ENCODE results near the gene ATP6AP1. TPM values are rescaled to one million over a fixed set of nuclear protein-coding genes. Genes with fewer than 3 reads are reported as not detected.

Gene ATP6AP1
- total RNA-seq, 4 donors from 2014 or later: 33.6 to 94.5 (median 43.9) TPM

DNA sequence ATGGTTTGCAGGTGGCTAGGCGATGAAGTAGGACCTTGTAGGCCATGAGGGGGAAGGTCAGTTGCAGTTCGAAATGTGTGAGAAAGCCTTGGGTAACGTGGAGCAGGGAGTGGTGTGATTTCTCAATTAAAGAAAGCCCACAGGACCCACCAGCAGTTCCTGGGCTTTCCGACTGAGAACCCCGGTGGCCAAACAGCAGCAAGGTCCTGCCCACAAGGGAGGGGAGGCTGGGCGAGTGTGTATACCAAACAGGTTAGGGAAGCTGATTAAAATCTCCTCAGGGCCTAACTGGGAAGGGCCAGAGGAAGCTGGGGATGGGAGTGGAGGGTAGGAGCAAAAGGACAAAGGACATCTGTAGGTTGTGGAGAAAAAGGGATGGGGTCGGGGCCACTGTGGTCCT lies 2.4 kb downstream of the ATP6AP1 start:
- TF ChIP-seq, protein P1, sequence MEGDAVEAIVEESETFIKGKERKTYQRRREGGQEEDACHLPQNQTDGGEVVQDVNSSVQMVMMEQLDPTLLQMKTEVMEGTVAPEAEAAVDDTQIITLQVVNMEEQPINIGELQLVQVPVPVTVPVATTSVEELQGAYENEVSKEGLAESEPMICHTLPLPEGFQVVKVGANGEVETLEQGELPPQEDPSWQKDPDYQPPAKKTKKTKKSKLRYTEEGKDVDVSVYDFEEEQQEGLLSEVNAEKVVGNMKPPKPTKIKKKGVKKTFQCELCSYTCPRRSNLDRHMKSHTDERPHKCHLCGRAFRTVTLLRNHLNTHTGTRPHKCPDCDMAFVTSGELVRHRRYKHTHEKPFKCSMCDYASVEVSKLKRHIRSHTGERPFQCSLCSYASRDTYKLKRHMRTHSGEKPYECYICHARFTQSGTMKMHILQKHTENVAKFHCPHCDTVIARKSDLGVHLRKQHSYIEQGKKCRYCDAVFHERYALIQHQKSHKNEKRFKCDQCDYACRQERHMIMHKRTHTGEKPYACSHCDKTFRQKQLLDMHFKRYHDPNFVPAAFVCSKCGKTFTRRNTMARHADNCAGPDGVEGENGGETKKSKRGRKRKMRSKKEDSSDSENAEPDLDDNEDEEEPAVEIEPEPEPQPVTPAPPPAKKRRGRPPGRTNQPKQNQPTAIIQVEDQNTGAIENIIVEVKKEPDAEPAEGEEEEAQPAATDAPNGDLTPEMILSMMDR (IDR thresholded peaks at IDR 0.05; ENCODE audit: low read depth): no peak

DNA sequence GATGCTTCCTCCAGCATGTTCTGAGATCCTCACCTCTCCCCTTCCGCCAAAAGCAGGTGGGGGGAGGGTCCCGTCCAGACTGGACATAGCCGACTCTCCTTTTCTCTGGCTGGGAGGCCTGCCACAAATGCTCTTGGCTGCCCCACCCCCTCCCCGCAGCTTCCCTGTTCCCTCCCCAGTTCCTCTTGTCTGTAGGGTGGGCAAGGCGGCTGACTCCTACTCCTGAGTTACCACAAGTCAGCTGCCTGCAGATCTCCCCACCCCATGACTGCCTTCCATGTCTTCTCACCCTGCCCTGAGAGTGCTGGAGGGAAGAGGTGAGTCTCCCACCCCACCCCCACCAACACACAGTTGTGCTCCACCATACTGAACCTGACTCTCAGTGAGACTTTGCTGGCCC lies 2.9 kb downstream of the ATP6AP1 start:
- TF ChIP-seq, protein P1 (IDR thresholded peaks at IDR 0.05; ENCODE audit: low read depth): no peak

DNA sequence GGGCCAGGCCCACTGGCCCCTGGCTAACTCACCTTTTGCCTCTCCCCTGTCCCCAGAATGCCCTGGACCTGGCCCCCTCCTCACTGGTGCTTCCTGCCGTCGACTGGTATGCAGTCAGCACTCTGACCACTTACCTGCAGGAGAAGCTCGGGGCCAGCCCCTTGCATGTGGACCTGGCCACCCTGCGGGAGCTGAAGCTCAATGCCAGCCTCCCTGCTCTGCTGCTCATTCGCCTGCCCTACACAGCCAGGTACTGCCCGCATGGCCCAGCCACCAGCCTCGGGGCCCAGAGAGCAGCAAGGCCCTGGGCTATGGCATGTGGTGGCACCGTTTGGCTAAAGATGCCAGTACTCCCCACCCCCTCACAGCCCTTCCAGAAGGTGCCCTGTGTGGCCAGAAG lies 3.7 kb downstream of the ATP6AP1 start:
- TF ChIP-seq, protein P1 (IDR thresholded peaks at IDR 0.05; ENCODE audit: low read depth): no peak

DNA sequence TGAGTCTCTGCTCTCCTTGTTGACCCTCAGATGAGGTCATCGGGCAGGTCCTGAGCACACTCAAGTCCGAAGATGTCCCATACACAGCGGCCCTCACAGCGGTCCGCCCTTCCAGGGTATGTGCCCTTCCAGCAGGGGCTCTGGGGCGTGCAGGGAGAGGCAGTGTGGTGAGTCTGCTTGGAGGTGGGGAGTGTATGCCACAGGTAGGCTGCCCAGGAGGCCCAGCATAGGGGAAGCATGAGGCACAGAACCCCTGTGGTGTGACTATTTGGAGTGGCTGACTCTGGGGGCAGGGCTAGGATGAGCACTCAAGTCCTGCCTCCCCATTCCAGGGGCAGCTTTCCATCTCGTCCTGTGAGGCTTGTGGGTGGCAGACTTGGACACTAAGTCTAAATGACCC lies 5.1 kb downstream of the ATP6AP1 start:
- TF ChIP-seq, protein P1 (IDR thresholded peaks at IDR 0.05; ENCODE audit: low read depth): no peak

DNA sequence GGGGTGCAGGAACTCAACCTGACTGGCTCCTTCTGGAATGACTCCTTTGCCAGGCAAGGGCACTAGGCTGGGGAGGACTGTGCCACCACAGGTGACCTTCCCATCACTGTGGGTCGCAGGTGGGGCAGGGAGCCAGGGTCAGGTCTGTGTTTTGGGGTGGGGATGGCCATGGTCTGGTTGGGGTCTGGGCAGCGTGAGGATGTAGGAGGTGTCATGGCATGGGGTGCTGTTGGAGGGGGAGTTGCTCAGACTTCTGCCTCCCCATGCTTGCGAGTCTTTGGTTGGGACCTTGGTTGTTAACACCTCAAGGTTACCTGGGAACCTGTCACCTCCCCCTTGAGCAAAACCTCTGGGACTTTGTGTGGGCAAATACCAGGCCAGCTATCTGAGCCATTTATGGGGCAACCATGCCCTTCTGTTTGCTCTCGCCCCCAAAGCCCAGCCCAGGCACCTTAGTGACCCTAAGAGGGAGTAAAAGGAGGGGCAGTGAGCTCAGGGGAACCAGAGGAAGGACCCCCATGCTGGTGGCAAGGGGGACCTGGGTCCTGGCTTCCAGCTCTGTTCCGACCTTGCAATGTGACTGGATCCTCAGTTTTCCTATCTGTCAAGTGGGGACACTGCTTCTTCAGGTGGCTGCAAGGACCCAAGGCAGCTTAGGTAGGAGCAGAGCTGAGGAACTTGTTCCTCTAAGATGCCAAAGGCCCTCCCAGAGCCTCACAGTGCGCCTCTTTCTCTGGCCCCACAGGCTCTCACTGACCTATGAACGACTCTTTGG lies 6.1 kb downstream of the ATP6AP1 start:
- TF ChIP-seq, protein P1 (IDR thresholded peaks at IDR 0.05; ENCODE audit: low read depth): no peak

DNA sequence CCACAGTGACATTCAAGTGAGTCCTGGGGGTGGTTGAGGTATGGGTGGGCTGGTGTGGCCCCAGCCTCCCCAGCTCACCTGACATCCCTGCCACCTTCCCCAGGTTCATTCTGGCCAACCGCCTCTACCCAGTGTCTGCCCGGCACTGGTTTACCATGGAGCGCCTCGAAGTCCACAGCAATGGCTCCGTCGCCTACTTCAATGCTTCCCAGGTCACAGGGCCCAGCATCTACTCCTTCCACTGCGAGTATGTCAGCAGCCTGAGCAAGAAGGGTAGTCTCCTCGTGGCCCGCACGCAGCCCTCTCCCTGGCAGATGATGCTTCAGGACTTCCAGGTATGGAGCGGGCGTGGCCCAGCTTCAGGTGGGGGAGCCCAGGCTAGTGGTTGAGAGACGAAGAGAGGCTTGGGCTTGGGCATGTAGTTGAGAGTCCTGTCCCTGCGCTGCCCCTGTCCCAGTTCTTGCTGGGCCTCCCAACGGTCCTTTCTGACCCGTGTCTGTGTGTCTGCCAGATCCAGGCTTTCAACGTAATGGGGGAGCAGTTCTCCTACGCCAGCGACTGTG lies 6.8 kb downstream of the ATP6AP1 start:
- TF ChIP-seq, protein P1 (IDR thresholded peaks at IDR 0.05; ENCODE audit: low read depth): no peak

DNA sequence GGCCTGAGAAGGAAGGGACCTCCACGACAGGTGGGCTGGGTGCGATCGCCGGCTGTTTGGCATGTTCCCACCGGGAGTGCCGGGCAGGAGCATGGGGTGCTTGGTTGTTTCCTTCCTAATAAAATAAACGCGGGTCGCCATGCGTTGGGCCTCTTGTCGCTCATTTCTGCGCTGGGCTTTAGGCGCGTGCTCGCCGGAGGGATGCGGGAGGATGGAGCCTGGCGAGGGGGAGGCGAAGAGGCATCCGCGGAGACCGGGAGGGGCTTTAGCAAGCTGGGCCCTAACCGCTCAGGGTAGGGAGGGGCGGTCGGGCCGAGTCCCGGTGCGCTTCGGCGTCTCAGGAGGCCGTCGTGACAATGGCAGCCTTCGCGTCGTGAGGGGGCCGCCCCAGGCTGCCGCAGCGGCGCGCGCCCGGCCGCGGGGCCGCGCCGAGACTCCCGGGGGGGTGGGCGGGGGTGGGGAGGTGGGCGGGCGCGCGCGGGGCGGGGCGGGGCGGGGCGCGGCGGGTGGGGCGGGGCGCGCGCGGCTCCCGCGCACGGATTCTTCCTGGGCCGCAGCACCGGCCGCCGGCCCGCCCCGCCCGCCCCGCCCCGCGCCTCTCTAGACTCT lies 8.0 kb downstream of the ATP6AP1 start:
- TF ChIP-seq, protein P1 (IDR thresholded peaks at IDR 0.05; ENCODE audit: low read depth): no peak
